ENCODE measurements around the gene CDSN. TPM values are rescaled to one million over a fixed set of nuclear protein-coding genes. Genes with fewer than 3 reads are reported as not detected.

CDSN gene
- total and polyA plus RNA-seq, 2 donors (not counting 3 experiments of a cell fraction or from before 2014, with no cell fraction given): not detected

DNA sequence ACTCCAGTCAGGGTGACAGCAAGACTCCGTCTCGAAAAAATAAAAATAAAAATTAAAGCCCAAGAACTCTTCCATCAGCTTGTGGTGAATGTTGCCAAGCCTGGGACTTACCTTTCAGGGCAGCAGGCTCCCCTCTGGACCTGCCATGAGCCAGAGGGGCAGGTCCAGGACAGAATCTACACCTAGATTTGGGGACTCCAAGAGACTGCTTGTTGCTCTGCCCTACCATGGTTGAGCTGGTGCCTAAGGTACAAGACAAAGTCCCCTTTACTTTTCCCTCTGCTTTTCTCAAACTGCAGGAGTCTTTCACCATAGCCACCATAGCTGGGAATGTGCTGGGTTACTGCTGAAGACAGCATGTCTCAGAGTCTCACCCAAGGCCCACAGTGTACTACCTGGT is 17.1 kb downstream of the CDSN start:
- Histone ChIP-seq H3K27me3 (ENCODE audit: control insufficient read depth in 2 of 2, insufficient read depth in 2 of 2, low read length in 2 of 2) (peaks cover 0 to 3% of the 10 kb centered on the region in 2 experiments), H3K4me2 (ENCODE audit: insufficient read depth, low read length) (no peak overlapping the region), H3K79me2 (ENCODE audit: control insufficient read depth, insufficient read depth, low read length) (no peaks in the 10 kb centered on the region), H3K36me3 (ENCODE audit: control insufficient read depth in 2 of 2, extremely low read depth in 1 of 2, insufficient read depth in 2 of 2, low read length in 2 of 2) (no peaks in the 10 kb centered on the region), H3K9me1 (replicated peaks; ENCODE audit: control insufficient read depth, extremely low read depth, insufficient read depth, low read length) (no peaks in the 10 kb centered on the region), H2AFZ (ENCODE audit: low read depth, low read length) (no peak overlapping the region), H3K9me3 (replicated peaks; ENCODE audit: control insufficient read depth, insufficient read depth, low read length) (no peaks in the 10 kb centered on the region), H3K4me1 (ENCODE audit: control insufficient read depth, extremely low read depth, insufficient read depth, low read length) (no peaks in the 10 kb centered on the region), H3K4me3 (replicated peaks in 1 of 3; ENCODE audit: insufficient read depth in 1 of 3, low read depth in 1 of 3, low read length in 3 of 3) (no peak overlapping the region), H3K27ac (ENCODE audit: insufficient read depth, low read depth, low read length) (no peak overlapping the region), H3K9ac (replicated peaks; ENCODE audit: extremely low read depth, insufficient read depth, low read length) (no peak overlapping the region), H4K20me1 (replicated peaks; ENCODE audit: control insufficient read depth, extremely low read depth, insufficient read depth, low read length) (no peaks in the 10 kb centered on the region)
- no peak for DNase-seq (ENCODE audit: low read depth, low spot score)
- FAIRE-seq: no peak
- no TSS peak for BruUV-seq (replicated peaks)
- CTCF ChIA-PET: interaction anchor here (0.8 to 2.5 kb wide), 8 partner anchors 11 to 189 kb away, joined by 4 to 14 read pairs (median 6); partner anchors contain the start of genes C6orf15, PSORS1C1 and VARS2
- intact Hi-C loops (cut with micrococcal nuclease) (no loop called here), dilution Hi-C loops (cut with MboI; ENCODE audit: extremely low pct_ligation_motif_present, low sequenced_read_pairs) (no loop called here)
- POLR2A ChIA-PET: no interaction called here
- TF ChIP-seq MYC (IDR thresholded peaks at IDR 0.05; ENCODE audit: low read depth, low read length): no peak
- TF ChIP-seq POLR2A (IDR thresholded peaks at IDR 0.05; ENCODE audit: low read depth, low read length): no peak
- no peak for TF ChIP-seq CTCF (IDR thresholded peaks at IDR 0.05; ENCODE audit: extremely low read depth in 1 of 2, insufficient read depth in 1 of 2, low read depth in 1 of 2, low read length in 2 of 2)
- TF ChIP-seq, protein P1, sequence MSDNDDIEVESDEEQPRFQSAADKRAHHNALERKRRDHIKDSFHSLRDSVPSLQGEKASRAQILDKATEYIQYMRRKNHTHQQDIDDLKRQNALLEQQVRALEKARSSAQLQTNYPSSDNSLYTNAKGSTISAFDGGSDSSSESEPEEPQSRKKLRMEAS (IDR thresholded peaks at IDR 0.05; ENCODE audit: insufficient read depth, insufficient read length): no peak
- no peak for TF ChIP-seq JUN (IDR thresholded peaks at IDR 0.05; ENCODE audit: borderline replicate concordance, insufficient read depth, insufficient read length, low read depth)
- no peak for TF ChIP-seq FOS (IDR thresholded peaks at IDR 0.05; ENCODE audit: borderline replicate concordance, insufficient read depth, low read length)
- no peak for TF ChIP-seq GATA2 (IDR thresholded peaks at IDR 0.05; ENCODE audit: insufficient read depth, insufficient read length, low read depth, low read length)
- no peak for TF ChIP-seq POLR2AphosphoS5 (IDR thresholded peaks at IDR 0.05; ENCODE audit: insufficient read depth, low read depth, low read length)
- no peak for TF ChIP-seq EZH2 (IDR thresholded peaks at IDR 0.05; ENCODE audit: borderline replicate concordance, low read depth, low read length, severe bottlenecking)
